H1 (cell line): ENCODE measurements around the gene RNU7-1. TPM values are rescaled to one million over a fixed set of nuclear protein-coding genes. Genes with fewer than 3 reads are reported as not detected.

Source experiments
- ATF3 ChIP-seq: IDR thresholded peaks from 2 replicates; pipeline ENCODE4 v1.6.1; 2011; ENCODE audit warnings: low read depth, mild to moderate bottlenecking, low read length; ENCODE audit not compliant: insufficient read depth
- CHD7 ChIP-seq: fragments of 300-600 bp; sonication (generic); IDR thresholded peaks from 2 replicates; pipeline ENCODE4 v1.7.1; 2012; ENCODE audit warnings: low read length, moderate library complexity, mild to moderate bottlenecking, inconsistent platforms; ENCODE audit not compliant: insufficient replicate concordance
- CREB1 ChIP-seq: IDR thresholded peaks from 2 replicates; pipeline ENCODE4 v1.6.1; 2012; ENCODE audit warnings: inconsistent platforms
- EZH2 ChIP-seq: fragments of 200-600 bp; sonication (generic); IDR thresholded peaks from 2 replicates; pipeline ENCODE4 v1.7.1; 2012; ENCODE audit warnings: low read depth, mild to moderate bottlenecking, moderate library complexity, low read length, inconsistent platforms; ENCODE audit not compliant: severe bottlenecking
- MAFK ChIP-seq: IDR thresholded peaks from 2 replicates; pipeline ENCODE4 v1.6.1; 2012; ENCODE audit warnings: low read depth, mild to moderate bottlenecking, improper control_type of control experiment, low read length
- NRF1 ChIP-seq: IDR thresholded peaks from 2 replicates; pipeline ENCODE4 v1.6.1; 2011; ENCODE audit warnings: mild to moderate bottlenecking, low read depth, low read length, improper control_type of control experiment
- RBBP5 ChIP-seq: IDR thresholded peaks from 2 replicates; pipeline ENCODE4 v1.7.1; 2012; ENCODE audit warnings: low read depth, mild to moderate bottlenecking, inconsistent platforms, low read length, moderate library complexity, borderline replicate concordance
- RXRA ChIP-seq: IDR thresholded peaks from 2 replicates; pipeline ENCODE4 v1.6.1; 2011; ENCODE audit warnings: low read depth, mild to moderate bottlenecking, low read length, moderate library complexity; ENCODE audit not compliant: insufficient read depth
- SIN3A ChIP-seq, 2 experiments: IDR thresholded peaks in 1 of 2; conservative IDR thresholded peaks in 1 of 2; 2 replicates each; pipeline ENCODE4 v1.6.1; 2011 to 2012; ENCODE audit warnings: low read length in 2 of 2, improper control_type of control experiment in 1 of 2, low read depth in 1 of 2, mild to moderate bottlenecking in 1 of 2
- polyA plus RNA-seq, 7 experiments: library from polyadenylated mRNA; depleted of rRNA in 3 of 7; stranded (reverse) in 5 of 7; unstranded in 2 of 7; fragments of >200 nt in 5 of 7; fragments of 200-250 nt in 2 of 7; gene quantifications; 1 replicate in 5 of 7; 2 replicates in 1 of 7; 4 replicates in 1 of 7; pipeline versions ENCODE4 v1.2.1 to v1.2.3, GENCODE V29; 2011 to 2013; ENCODE audit warnings: missing spikeins in 2 of 7, mixed read lengths in 2 of 7
- total RNA-seq: library from RNA; stranded (reverse); fragmentation: NEBNext Ultra II Directional; extraction: Animal tissue kit (Norgen Biotek cat#: 25700); gene quantifications from 2 replicates; pipeline ENCODE4 v1.2.1, GENCODE V29; 2021

RNU7-1 gene
- total and polyA plus RNA-seq, 2 of the 8 experiments (the other 6 are each of a cell fraction or from before 2014, with no cell fraction given) = not detected

- no peak for TF ChIP-seq CHD7
- no peak for TF ChIP-seq EZH2
- no peak for TF ChIP-seq MAFK
- TF ChIP-seq ATF3 = no peak
- TF ChIP-seq SIN3A (conservative IDR thresholded peaks at IDR 0.05 in 1 of 2, IDR thresholded peaks at IDR 0.05 in 1 of 2; ENCODE audit: low read depth in 1 of 2, low read length in 2 of 2) = no peak
- TF ChIP-seq CREB1 = no peak
- no peak for TF ChIP-seq RBBP5
- TF ChIP-seq NRF1 = no peak
- TF ChIP-seq RXRA = no peak
These were observed 7.4 kb downstream of the RNU7-1 start, which contains the start of gene PTPN6 (continued) for GRCh38 chr12:6950811-6951540.
